DOHH2 (cell line): ENCODE data around the gene KEL.

ENCODE experiments used
- H3F3A ChIP-seq: fragments of 200-600 bp; sonication (generic), shearing (Covaris generic); 2 replicates; pipeline ENCODE4 v1.6.0; 2016; ENCODE audit warnings: antibody characterized with exemption, mild to moderate bottlenecking; ENCODE audit not compliant: control insufficient read depth, insufficient read depth
- H3K27ac ChIP-seq: fragments of 200-600 bp; sonication (generic); 2 replicates; pipeline ENCODE4 v1.5.1; 2014; ENCODE audit warnings: low read depth, mild to moderate bottlenecking, low read length, moderate library complexity
- H3K27me3 ChIP-seq: fragments of 200-600 bp; sonication (generic); 2 replicates; pipeline ENCODE4 v1.6.1; 2014; ENCODE audit warnings: mild to moderate bottlenecking, low read length, mixed read lengths; ENCODE audit not compliant: control insufficient read depth
- H3K36me3 ChIP-seq: fragments of 200-600 bp; sonication (generic); 2 replicates; pipeline ENCODE4 v1.6.1; 2014; ENCODE audit warnings: mild to moderate bottlenecking, low read length, moderate library complexity, mixed read lengths; ENCODE audit not compliant: control insufficient read depth
- H3K4me1 ChIP-seq: fragments of 200-600 bp; sonication (generic); 2 replicates; pipeline ENCODE4 v1.6.1; 2014; ENCODE audit warnings: mild to moderate bottlenecking, low read length, mixed read lengths; ENCODE audit not compliant: control insufficient read depth
- H3K4me2 ChIP-seq: fragments of 200-600 bp; sonication (generic); 2 replicates; pipeline ENCODE4 v1.6.0; 2014; ENCODE audit warnings: mild to moderate bottlenecking, low read length, moderate library complexity
- H3K4me3 ChIP-seq: fragments of 200-600 bp; sonication (generic); 2 replicates; pipeline ENCODE4 v1.5.1; 2014; ENCODE audit warnings: mild to moderate bottlenecking, low read length, mixed read lengths
- H3K79me2 ChIP-seq: fragments of 200-600 bp; sonication (generic); 2 replicates; pipeline ENCODE4 v1.6.1; 2014; ENCODE audit warnings: mild to moderate bottlenecking, low read length, mixed read lengths; ENCODE audit not compliant: control insufficient read depth
- H3K9me2 ChIP-seq: fragments of 200-600 bp; sonication (generic); replicated peaks from 2 replicates; pipeline ENCODE4 v1.6.1; 2014; ENCODE audit warnings: mild to moderate bottlenecking, low read length, mixed read lengths; ENCODE audit not compliant: control insufficient read depth
- H3K9me3 ChIP-seq: fragments of 200-600 bp; sonication (generic); 2 replicates; pipeline ENCODE4 v1.6.1; 2014; ENCODE audit warnings: antibody characterized with exemption, low read length, mixed read lengths; ENCODE audit not compliant: control insufficient read depth, insufficient read depth
- H4K20me1 ChIP-seq: fragments of 200-600 bp; sonication (generic); 2 replicates; pipeline ENCODE4 v1.6.0; 2014; ENCODE audit warnings: low read depth, mild to moderate bottlenecking, antibody characterized with exemption, low read length, moderate library complexity; ENCODE audit not compliant: control insufficient read depth, insufficient read depth
- CTCF ChIP-seq: fragments of 200-600 bp; sonication (generic); IDR thresholded peaks from one replicate; pipeline ENCODE4 v1.5.1; 2014; ENCODE audit warnings: antibody characterized with exemption, mild to moderate bottlenecking, low read depth, low read length; ENCODE audit not compliant: poor library complexity, severe bottlenecking
- EZH2phosphoT487 ChIP-seq: fragments of 200-600 bp; sonication (generic); IDR thresholded peaks from 2 replicates; pipeline ENCODE4 v1.6.1; 2017; ENCODE audit warnings: borderline replicate concordance, mild to moderate bottlenecking, antibody characterized with exemption, low read length, moderate library complexity, mixed read lengths

Gene KEL

GRCh38 chr7:142968229-142968628 is 6.1 kb upstream of the KEL start:
- Histone ChIP-seq H3K27me3 (peaks cover 25% of the 10 kb centered on the region), H3K9me2 (no peaks in the 10 kb centered on the region), H4K20me1 (no peaks in the 10 kb centered on the region), H3K79me2 (no peaks in the 10 kb centered on the region), H3K9me3 (no peaks in the 10 kb centered on the region), H3K27ac (no peak overlapping the region), H3K4me2 (no peak overlapping the region), H3K4me1 (no peaks in the 10 kb centered on the region), H3K4me3 (no peak overlapping the region), H3F3A (no peaks in the 10 kb centered on the region), H3K36me3 (no peaks in the 10 kb centered on the region)
- TF ChIP-seq EZH2phosphoT487 (no peak), CTCF (no peak)

- Histone ChIP-seq H3K4me1 (no peaks in the 10 kb centered on the region), H3F3A (no peaks in the 10 kb centered on the region), H3K9me2 (no peaks in the 10 kb centered on the region), H3K36me3 (no peaks in the 10 kb centered on the region), H3K27me3 (peaks cover 41% of the 10 kb centered on the region), H3K27ac (no peak overlapping the region), H3K9me3 (no peaks in the 10 kb centered on the region), H3K4me3 (no peak overlapping the region), H3K79me2 (no peaks in the 10 kb centered on the region), H3K4me2 (no peak overlapping the region), H4K20me1 (no peaks in the 10 kb centered on the region)
- TF ChIP-seq CTCF, result no peak
- TF ChIP-seq EZH2phosphoT487, result no peak
These were observed 2.5 kb upstream of the KEL start for GRCh38 chr7:142964502-142965246.

GRCh38 chr7:142963993-142964392 is 1.8 kb upstream of the KEL start:
- no peaks in the 10 kb centered on the region for H3K79me2 ChIP-seq
- H3F3A ChIP-seq, result no peaks in the 10 kb centered on the region
- H3K9me3 ChIP-seq, result no peaks in the 10 kb centered on the region
- no peaks in the 10 kb centered on the region for H4K20me1 ChIP-seq
- H3K9me2 ChIP-seq, result no peaks in the 10 kb centered on the region
- H3K27me3 ChIP-seq, result peaks cover 47% of the 10 kb centered on the region
- no peak overlapping the region for H3K4me2 ChIP-seq
- H3K4me1 ChIP-seq, result no peaks in the 10 kb centered on the region
- no peak overlapping the region for H3K4me3 ChIP-seq
- no peaks in the 10 kb centered on the region for H3K36me3 ChIP-seq
- no peak overlapping the region for H3K27ac ChIP-seq
- TF ChIP-seq EZH2phosphoT487 (no peak), CTCF (no peak)
